C4-2B (cell line): Measurements from ENCODE around the gene ZCCHC17.

Experiments
- CTCF ChIP-seq: fragments of 450-650 bp; conservative IDR thresholded peaks from 2 replicates; pipeline ENCODE4 v1.5.1; 2017; ENCODE audit warnings: mild to moderate bottlenecking
- ZFX ChIP-seq: fragments of 450-650 bp; IDR thresholded peaks from 2 replicates; pipeline ENCODE4 v1.6.1; 2017

- no peak for TF ChIP-seq ZFX
- TF ChIP-seq CTCF = no peak
Measured at GRCh38 chr1:31407029-31407626, 110.3 kb downstream of the ZCCHC17 start.
